ENCODE data around the gene ZNF518A.

The ZNF518A gene, protein sequence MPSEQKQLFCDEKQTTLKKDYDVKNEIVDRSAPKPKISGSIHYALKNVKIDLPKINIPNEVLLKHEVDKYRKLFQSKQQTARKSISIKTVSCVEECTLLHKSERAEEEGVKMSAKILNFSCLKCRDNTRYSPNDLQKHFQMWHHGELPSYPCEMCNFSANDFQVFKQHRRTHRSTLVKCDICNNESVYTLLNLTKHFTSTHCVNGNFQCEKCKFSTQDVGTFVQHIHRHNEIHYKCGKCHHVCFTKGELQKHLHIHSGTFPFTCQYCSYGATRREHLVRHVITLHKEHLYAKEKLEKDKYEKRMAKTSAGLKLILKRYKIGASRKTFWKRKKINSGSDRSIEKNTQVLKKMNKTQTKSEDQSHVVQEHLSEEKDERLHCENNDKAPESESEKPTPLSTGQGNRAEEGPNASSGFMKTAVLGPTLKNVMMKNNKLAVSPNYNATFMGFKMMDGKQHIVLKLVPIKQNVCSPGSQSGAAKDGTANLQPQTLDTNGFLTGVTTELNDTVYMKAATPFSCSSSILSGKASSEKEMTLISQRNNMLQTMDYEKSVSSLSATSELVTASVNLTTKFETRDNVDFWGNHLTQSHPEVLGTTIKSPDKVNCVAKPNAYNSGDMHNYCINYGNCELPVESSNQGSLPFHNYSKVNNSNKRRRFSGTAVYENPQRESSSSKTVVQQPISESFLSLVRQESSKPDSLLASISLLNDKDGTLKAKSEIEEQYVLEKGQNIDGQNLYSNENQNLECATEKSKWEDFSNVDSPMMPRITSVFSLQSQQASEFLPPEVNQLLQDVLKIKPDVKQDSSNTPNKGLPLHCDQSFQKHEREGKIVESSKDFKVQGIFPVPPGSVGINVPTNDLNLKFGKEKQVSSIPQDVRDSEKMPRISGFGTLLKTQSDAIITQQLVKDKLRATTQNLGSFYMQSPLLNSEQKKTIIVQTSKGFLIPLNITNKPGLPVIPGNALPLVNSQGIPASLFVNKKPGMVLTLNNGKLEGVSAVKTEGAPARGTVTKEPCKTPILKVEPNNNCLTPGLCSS (N-terminal part only)

DNA sequence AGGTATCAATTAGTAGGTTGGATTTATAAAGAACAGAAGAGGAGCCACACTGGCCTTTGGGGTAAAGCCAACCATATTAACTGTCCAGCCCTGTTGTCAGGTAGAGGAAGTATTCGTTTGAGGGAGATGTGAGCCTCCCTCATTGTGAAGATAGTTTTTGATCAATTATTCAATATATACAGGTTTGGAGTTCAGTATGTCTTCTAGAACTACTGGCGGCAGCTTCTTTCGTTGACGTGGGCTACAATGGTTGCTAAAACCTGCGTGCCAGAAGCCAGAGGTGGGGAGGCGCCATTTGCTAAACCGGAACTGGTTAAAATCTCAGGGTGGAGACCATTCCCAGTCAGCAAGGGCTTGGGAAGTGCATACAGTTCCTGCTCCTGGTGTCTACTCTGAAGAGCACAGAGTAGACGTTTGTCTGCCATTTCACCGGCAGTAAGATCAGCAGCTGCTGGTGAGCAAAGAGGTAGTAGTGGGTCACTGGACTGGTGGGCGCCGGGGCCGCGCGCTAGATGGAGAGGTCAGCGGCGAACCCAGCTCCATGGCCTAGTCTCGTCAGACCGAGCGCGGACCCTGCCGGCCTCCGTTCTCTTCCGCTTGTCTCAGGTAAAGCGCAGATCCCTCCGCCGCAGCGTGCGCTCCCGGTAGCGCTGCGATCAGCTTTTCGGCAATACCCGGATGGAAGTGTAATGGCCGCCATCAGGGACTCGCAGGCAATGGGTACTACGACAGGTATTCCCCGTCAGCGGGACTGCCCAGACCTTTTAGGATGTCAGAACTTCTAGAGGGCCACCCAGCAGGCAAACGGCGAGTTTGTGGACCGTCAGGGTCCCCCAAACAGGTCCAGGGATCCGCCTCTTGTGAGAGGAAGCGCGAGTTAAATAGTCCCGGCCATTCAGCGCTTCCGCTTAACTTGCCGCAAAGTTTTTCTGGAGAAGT, at the start of gene ZNF518A:
TSS of gene ZNF518A (plus strand) at position 911 of the 939 bp plus-strand sequence. CDS start 26,026 bp downstream, outside the sequence.
- peak; percentile 75 for DNase-seq

DNA sequence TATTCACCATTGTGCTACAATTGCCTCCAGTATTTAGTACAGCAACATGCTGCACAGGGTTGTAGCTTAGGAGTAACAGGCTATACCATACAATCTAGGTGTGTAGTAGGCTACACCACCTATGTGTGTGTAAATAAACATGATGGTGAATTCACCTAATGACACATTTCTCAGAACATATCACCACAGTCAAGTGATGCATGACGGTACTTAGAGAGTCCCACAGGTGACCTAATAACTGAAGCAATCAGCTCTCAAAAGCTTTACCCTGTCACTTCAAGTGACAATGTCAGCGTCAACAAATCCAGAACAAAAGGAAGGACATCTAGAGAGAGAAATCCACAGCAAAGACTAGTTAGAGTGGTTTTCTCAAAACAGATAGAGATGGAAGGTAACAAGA, 47.9 kb upstream of the ZNF518A start:
- no peak for DNase-seq

DNA sequence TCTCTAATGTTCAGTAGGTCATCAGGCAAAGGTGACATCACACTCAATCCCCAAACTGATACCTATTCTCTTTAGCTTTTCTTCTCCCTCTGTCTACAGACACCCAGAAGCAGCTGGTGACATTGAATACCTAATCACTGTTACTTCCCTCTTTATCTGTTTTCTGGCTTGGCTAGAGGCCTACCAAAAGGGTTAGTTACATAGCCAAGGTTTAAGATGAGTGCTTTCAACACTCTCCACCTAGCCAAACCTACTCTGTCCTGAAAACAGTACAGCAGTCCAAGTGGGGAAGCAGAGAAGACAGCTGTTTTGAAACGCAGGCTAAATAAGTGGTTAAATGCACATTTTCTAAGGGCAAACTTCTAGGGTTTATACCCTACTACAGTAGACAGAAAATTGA, 47.3 kb upstream of the ZNF518A start:
- DNase-seq: no peak

DNA sequence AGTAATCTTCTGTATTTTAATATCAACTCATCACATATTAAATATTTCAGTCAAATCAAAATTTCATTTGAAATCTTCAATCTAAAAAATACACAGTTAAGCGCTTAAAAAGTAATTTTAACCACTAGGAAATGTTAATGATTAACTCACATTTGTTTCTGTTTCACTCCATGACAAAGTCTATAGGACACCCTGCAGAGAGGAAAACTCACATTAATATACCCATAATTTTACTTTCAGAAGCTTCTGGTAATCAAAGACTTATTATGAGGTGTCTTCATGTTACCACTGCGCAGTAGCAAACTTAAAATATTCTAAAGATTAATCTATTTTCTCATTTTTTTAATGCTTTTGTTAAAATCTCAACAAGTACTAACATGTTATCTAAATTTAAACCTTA, 41.0 kb upstream of the ZNF518A start:
- no peak for DNase-seq

DNA sequence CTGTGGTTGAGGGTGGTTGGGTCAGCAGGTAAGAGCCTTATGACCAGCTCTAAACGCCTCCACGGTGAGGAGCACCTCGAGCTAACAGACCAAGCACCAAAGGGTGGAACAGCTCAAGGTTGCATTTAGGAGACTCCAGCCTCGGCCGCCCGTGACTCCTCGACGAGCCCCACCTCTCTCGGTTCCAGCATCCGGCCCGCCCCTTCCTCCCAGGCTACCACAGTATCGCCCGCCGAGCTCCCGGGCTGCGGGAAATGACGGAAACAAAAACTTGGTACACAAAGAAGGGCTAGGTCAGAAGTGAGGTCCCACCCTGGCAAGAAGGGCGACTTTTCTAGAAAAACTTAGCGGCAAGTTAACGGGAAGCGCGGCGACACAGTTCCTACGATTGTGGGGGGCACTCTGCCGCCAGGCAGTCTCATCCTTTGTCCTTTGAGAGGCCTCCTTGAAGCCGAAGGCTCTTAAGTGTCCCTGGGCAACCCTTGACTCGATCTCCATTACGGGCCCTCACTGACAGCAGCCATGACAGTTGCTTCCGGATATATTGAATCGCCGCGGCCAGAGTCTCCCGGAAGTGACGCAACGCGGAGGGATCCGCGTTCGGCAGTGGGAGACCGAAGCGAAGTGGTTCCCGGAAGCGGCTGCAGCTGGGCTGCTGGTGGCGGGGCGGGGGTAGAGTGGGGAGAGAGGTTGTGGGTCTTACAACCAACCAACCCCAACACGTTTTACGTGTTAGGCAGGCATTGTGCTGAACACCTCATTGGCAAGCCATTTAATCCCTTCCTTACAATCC, 40.2 kb upstream of the ZNF518A start:
- DNase-seq: peak; percentile 82

DNA sequence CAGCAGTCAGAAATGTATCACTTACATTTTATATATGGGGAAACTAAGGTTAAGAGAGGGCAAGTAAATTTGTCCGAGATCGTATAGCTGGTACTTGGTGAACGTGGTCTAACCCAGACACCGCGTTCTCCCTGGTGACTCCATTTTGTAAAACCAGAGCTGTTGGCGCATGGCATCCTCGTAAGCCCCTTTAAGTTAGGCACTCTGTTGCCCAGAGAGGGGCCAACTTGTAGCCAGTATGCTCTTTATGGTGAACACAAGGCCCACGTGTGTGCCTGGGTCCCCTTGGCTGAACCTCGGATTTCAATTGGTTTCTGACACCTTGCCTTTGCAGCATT, 39.7 kb upstream of the ZNF518A start:
- DNase-seq: no peak

DNA sequence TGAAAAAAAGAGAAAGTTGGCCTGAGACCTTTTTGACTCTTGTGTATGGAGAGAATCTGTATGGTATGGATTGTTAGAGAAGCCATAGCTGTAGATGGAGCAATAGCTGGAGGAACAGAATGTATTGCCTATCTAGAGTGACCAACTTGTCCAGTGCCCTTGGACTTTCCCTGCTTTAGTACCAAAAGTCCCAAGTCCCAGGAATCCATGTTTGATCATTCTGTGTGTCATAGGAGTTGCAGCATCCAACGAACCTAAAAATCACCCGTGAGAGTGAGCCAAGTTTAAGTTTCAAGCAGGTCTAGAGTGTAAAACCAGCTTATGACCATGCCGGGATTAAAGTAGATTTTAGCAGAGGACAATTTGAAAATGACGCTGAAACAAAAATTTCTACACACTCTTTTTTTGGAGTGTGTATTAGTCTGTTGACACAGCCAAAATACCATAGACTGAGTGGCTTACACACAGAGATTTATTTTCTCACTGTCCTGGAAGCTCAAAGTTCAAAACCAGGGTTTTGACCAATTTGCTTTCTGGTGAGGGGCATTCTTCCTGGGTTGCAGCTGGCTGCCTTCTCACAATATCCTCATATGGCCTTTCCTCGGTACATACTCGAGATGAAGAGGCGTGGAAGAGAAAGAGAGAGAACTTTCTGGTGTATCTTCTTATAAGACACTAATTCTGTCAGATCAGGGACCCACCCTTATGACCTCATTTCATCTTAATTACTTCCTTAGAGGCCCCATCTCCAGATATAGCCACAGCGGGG, 36.9 kb upstream of the ZNF518A start:
- DNase-seq: no peak

DNA sequence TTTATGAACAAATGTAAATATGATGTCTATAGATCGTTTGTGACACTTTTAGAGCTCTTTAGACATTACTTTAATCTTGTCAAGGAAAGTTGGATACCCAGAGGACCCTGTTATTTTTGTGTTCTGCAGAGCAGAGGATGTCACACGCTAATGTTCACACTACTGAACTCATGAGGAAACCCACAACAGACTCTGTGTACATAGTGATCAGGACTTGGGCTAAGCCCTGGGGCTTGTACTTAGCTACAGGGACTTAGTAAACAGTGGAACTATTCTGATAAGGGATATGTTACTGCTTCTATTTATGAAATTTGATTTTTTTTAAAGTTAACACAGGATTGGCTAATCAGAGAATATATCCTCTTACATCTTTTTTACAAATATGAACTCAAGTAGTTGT, 36.1 kb upstream of the ZNF518A start:
- DNase-seq: no peak

DNA sequence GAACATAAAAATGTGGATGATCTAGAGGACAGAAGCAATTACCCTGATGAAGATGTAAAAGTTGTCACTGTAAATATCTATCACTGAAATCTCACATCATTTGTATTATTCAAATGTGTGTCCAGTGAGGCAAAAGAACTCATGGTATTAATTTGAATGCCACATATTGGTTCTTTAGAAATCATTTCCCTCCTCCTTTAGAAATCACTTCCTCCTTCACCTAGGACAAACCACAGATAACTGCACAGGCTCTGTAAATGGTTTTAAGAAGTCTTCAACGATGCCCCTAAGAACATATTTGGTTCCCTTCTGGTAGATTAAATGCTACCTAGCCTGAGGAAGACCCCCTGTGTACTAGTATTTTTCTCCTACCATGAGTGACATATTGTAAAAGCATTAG, 33.1 kb upstream of the ZNF518A start:
- no peak for DNase-seq

DNA sequence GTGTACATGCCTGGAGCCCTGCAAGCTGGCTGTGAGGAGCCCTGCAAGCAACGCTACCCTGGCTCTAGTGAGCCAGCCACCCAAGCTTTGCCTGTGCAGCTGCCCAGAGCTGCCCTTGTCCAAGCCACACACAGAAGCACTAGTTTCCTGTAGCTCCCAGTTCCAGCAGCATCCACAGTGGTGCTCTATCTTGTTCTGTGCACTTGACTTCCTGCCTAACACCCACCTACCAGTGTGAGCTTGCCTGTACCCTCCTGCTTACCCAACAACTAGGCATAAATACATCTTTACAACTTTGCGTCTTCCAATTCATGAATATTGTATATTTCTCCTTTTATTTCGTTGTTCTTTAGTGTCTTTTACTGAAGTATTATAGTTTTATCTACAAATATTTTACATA, 32.2 kb upstream of the ZNF518A start:
- no peak for DNase-seq

DNA sequence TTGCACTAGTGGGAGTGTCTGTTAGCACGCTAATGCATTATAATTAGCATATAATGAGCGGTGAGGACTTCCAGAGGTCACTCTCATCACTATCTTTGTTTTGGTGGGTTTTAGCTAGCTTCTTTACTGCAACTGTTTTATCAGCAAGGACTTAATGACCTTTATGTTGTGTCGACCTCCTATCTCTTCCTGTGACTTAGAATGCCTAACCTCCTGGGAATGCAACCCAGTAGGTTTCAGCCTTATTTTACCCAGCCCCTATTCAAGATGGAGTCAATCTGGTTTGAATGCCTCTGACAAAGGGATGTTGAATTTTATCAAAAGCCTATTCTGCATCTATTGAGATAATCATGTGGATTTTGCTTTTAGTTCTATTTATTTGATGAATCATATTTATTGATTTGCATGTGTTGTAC, 22.5 kb upstream of the ZNF518A start:
- no peak for DNase-seq

DNA sequence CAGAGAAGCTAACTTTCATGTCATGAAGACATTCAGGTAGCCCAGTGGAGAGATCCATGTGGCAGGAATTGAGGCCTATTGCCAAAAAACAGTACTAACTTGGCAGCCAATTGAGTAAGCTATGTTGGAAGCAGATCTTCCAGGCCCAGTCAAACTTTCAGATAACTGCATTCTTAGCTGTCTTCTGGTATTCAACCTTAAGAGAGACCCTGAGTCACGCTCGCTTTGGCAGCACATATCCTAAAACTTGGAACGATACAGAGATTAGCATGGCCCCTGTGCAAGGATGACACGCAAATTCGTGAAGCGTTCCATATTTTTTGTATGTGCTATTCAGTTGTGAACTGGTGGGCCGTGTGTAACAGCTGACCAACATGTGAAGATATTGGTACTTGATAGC, 17.6 kb upstream of the ZNF518A start:
- no peak for DNase-seq

DNA sequence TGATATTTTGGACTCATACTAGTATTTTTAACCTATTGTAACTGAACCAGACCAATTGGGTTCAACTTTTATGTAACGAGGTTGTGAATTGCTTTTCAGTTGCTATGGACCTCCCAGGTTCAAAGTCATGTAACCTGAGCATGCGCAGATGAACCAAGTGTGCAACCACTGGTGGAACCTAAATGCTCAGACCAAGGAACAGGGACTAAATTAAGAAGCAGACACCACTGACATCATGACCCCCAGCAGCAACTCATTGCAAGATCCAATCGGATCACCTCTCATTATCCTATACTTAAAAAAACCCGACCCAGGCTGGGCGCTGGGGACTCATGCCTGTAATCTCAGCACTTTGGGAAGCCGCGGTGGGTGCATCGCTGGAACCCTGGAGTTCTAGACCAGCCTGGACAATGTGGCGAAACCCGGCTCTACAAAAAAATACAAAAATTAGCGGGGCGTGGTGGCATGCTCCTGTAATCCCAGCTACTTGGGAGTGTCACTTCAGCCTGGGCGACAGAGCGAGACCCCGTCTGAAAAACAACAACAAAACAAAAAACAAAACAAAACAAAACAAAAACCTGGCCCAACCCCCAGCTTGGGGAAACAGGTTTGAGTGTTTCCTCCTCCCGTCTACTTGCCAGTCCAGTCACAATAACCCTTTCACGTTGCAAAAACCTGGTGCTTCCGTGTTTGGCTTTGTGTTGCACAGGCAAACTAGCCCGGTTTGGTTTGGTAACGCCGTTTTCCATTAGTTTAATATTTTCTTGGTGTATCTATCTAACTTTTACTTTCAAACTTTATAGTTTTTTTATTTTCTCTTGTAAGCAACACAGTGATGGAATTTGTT, 11.3 kb upstream of the ZNF518A start:
- DNase-seq: no peak

DNA sequence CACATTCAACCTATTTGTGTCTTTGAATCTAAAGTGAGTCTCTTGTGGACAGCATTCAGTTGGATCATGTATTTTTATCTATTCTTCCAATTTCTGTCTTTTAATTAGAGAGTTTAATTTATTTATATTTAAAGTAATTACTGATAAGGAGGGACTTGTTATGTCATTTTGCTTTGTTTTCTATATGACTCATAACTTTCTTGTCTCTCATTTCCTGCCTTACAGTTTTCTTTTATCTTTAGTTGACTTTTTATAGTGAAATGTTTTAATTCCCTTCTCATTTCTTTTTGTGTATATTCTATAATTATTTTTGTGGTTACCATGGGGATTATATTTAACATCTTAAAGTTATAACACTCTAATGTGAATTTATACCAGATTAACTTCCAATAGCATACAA, 7.3 kb upstream of the ZNF518A start:
- no peak for DNase-seq

DNA sequence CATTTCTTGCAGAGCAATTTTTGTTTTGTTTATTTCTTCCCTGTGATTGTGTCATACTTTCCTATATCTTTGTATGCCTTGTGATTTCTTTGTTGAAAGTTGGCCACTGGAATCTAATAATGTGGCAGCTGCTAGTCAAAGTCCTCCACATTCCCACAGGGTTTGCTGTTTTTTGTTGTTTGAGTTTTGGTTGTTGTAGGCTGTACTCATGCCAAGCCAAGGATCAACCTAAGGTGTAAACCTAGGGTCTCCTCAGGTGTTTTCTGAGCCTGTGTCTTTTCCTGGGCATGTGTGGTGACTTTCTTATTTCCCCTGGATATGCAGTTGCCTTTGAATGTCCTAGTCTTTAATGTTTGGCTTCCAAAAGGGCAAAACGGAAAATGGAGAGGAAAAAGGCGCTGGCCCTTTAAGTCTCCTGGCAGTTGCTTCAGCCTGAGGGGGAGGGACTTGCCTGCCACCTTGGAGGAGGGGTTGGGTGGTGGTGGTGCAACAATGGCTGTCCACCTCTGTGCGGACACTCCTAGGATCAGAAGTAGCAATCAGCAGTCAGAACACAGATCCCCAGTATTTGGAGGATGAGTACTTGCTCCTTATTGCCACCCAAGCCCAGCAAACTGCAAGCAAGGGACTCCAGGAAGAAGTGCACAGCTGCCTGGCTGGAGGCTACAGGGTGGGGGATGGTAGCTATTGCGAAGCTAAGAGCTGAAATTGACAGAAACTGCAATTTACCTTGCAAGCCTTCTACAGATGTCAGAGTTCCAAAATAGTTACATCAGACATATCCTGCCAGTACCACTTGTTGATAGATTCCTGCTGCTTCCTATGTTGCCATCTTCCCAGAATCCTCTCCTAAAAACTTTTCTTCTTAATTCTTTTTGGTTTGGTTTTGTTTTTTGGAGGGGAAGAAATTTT, 5.6 kb upstream of the ZNF518A start:
- no peak for DNase-seq

DNA sequence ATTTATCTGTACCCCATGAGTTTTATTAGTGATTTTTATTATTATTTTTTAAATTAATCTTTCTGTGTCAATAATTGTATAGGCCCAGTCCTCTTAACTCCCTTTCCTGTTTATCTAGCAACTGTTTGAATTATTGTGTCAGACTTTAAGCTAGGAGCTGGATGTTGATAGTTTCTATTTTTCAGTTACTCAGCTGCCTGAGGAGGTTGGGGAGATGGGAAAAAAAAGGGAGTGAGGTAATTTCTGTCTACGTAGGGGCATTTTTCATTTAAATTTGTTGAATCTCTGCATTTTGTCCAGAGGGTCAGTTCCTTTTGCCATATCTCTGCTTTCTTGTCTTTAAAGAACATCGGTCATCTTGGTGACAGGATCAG, 5.0 kb upstream of the ZNF518A start:
- DNase-seq: no peak

DNA sequence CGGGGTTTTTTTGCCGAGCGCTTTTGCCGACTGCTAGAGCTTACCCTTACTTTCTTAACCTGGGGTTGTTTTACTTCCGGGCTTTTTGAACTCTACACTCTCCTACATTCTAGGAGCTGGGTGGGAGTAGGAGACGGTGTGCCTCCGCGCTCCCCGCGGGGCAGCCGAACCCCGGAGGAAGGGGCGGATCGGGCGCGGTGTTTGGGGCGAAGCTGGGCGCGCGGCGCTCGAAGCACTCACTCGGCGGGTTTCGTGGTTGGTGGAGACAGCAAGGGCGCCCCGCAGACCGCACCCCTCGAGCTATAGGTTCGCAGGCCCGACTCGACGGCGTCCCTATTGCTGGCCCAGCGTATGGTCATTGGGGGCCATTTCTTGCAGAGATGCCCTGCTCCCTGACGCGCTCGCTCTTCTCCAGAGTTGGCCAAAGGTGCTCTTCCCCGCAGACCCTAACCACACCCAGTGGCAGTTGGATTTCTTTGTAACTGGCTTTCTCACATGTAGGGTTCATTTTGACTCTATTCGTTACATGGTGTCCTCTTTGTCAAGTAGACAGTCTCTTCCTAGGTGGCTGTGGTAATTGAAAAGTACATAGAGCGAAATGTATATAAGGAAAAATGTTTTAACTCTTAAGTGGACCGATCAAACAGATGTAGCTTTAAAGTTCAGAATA, 364 bp downstream of the ZNF518A start:
- DNase-seq: peak; percentile 57

DNA sequence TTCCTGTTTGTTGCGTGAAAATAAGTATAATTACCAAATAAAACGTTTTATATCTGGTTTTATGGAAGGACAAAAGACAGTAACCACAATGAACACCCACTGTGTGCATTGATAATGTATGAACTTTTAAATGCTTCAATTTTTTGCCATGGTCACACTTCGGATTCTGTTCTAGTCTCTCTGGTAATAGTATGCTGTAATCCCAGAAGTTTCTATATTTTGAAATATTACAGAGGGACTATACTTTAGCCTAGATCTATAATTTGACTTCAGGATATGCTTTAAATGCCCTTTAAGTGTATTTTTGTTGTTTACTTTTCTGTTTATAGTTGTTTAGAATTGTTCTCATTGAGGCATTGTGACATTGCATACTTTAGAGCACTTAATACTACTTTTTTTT, 1.5 kb downstream of the ZNF518A start:
- DNase-seq: no peak
